Measurements from ENCODE around the gene INTU. TPM values are rescaled to one million over a fixed set of nuclear protein-coding genes. Genes with fewer than 3 reads are reported as not detected.
A peak's percentile ranks its signal among the peaks of the same experiment; 100 is the strongest.
"Not testable (repeated sequence)": the region's sequence is repeated elsewhere in the genome, so short reads cannot be mapped to it uniquely, and the experiment has no call there.

INTU gene
- total RNA-seq (2022) (4.6 and 4.8 TPM in 2 replicates), Bru-seq, nascent RNA (percentile 50 among the genes with signal in this experiment), BruChase-seq, experiment 1, labeled RNA remaining after a 6-hour chase (percentile 47 among the genes with signal in this experiment), BruChase-seq, experiment 2, labeled RNA remaining after a 2-hour chase (percentile 47 among the genes with signal in this experiment)
- long read RNA-seq, partial matches to known transcripts, result 1 of 3 reads
- long read RNA-seq, other reads (novel, unspliced or antisense), result 2 of 3 reads

DNA sequence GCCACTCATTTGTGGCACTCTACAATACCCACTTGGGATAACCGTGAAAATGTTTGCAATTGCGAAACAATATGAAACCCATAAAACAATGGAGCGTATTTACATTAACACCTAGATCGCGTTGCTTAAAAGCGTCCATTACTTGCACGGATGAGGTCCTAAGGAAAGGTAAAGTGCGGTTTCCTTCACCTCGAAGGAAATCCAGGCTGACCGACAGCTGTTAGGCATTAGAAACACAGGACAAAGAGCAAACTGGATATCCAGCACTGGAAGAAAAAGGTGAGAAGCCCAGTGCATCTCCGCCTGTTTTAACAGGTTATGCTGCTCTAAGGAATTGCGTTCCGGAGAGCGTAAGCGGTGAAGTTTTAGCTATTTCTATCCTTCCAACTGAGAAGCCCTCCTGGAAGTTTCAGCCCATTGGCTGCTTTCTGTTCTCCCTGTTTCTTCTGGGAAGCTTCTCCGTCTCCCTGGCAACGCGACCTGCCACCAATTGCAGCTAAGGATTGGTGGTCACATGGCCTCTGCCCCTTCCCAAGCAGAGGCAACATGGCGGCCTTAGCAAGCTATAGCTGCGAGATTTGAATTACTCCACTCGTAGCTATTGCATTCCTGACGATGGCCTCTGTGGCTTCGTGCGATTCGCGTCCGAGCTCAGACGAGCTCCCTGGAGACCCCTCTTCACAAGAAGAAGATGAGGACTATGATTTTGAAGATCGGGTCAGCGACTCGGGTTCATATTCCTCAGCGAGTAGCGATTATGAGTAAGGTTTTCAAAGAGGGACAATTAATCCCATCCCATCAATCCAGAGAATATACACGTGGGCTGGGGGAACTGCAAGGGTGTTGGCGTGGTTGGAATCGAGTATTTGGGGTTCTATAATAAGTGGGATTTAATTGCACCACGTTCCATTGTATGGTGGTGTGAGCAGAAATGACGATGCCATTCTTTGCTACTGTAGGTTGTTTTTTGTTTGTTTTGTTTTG lies at the start of gene INTU:
Gene INTU, plus strand, starts transcription at position 538 of the 984 bp plus-strand sequence. Its CDS starts 78 bp downstream, at position 616.
- DNase-seq, result peak; percentile 86
- H3K27me3 Mint-ChIP-seq (ENCODE audit: unreplicated experiment), result no peaks in the 10 kb centered on the region
- peaks cover 15% of the 10 kb centered on the region for H3K36me3 Mint-ChIP-seq (ENCODE audit: insufficient read depth, unreplicated experiment)
- BruUV-seq (replicated peaks), result no TSS peak
- no peak for TF ChIP-seq CTCF (IDR thresholded peaks at IDR 0.05; ENCODE audit: unreplicated experiment)
- H3K9me3 Mint-ChIP-seq (ENCODE audit: low read depth, unreplicated experiment), result no peaks in the 10 kb centered on the region
- H3K27ac Mint-ChIP-seq (ENCODE audit: unreplicated experiment), result peak within 1 kb of the TSS; percentile 91
- peaks cover 7% of the 10 kb centered on the region for H3K4me1 Mint-ChIP-seq (ENCODE audit: low read depth, unreplicated experiment)
- intact Hi-C loops (cut with micrococcal nuclease; ENCODE audit: unreplicated experiment), result loop anchor here (5.0 kb wide), 1 partner anchor 75 kb away; no protein-coding TSS in a partner anchor
- CTCF ChIA-PET, result interaction anchor here (1.0 to 1.7 kb wide), 3 partner anchors 9 to 100 kb away, joined by 3 to 8 read pairs (median 6); no protein-coding TSS in a partner anchor
- H3K4me3 Mint-ChIP-seq (ENCODE audit: low read depth, unreplicated experiment), result peak within 1 kb of the TSS; percentile 89

GRCh38 chr4:127586496-127586895 lies 46.3 kb upstream of the INTU start:
- H3K27me3 Mint-ChIP-seq (ENCODE audit: unreplicated experiment); H3K4me1 Mint-ChIP-seq (ENCODE audit: low read depth, unreplicated experiment); H3K27ac Mint-ChIP-seq (ENCODE audit: unreplicated experiment); H3K4me3 Mint-ChIP-seq (ENCODE audit: low read depth, unreplicated experiment); DNase-seq; BruUV-seq (replicated peaks); H3K36me3 Mint-ChIP-seq (ENCODE audit: insufficient read depth, unreplicated experiment); H3K9me3 Mint-ChIP-seq (ENCODE audit: low read depth, unreplicated experiment): not testable (repeated sequence)
- CTCF ChIA-PET, result interaction anchor here (0.6 to 1.1 kb wide), 4 partner anchors 8 to 453 kb away, joined by 4 to 6 read pairs (median 5); no protein-coding TSS in a partner anchor
- intact Hi-C loops (cut with micrococcal nuclease; ENCODE audit: unreplicated experiment), result loop anchor here (5.0 to 10.0 kb wide), 2 partner anchors 104 to 182 kb away; no protein-coding TSS in a partner anchor

- H3K4me1 Mint-ChIP-seq (ENCODE audit: low read depth, unreplicated experiment), result no peaks in the 10 kb centered on the region
- no peak overlapping the region for H3K27ac Mint-ChIP-seq (ENCODE audit: unreplicated experiment)
- peak; percentile 50 for TF ChIP-seq CTCF (IDR thresholded peaks at IDR 0.05; ENCODE audit: unreplicated experiment)
- no peak overlapping the region for H3K4me3 Mint-ChIP-seq (ENCODE audit: low read depth, unreplicated experiment)
- BruUV-seq (replicated peaks), result no TSS peak
- intact Hi-C loops (cut with micrococcal nuclease; ENCODE audit: unreplicated experiment), result loop anchor here (5.0 to 10.0 kb wide), 2 partner anchors 105 to 182 kb away; no protein-coding TSS in a partner anchor
- H3K36me3 Mint-ChIP-seq (ENCODE audit: insufficient read depth, unreplicated experiment), result no peaks in the 10 kb centered on the region
- H3K27me3 Mint-ChIP-seq (ENCODE audit: unreplicated experiment), result no peaks in the 10 kb centered on the region
- CTCF ChIA-PET, result interaction anchor here (0.6 to 1.1 kb wide), 4 partner anchors 8 to 453 kb away, joined by 4 to 6 read pairs (median 5); no protein-coding TSS in a partner anchor
- peak; percentile 14 for DNase-seq
- no peaks in the 10 kb centered on the region for H3K9me3 Mint-ChIP-seq (ENCODE audit: low read depth, unreplicated experiment)
These were observed 45.7 kb upstream of the INTU start for GRCh38 chr4:127586922-127587571.

GRCh38 chr4:127589153-127589552 lies 43.6 kb upstream of the INTU start:
- not testable (repeated sequence) for H3K4me1 Mint-ChIP-seq (ENCODE audit: low read depth, unreplicated experiment); H3K27me3 Mint-ChIP-seq (ENCODE audit: unreplicated experiment)

More at GRCh38 chr4:127589153-127589552, 43.6 kb upstream of the INTU start:
- intact Hi-C loops (cut with micrococcal nuclease; ENCODE audit: unreplicated experiment), result loop anchor here (5.0 to 10.0 kb wide), 2 partner anchors 107 to 184 kb away; no protein-coding TSS in a partner anchor
- H3K36me3 Mint-ChIP-seq (ENCODE audit: insufficient read depth, unreplicated experiment); DNase-seq; H3K4me3 Mint-ChIP-seq (ENCODE audit: low read depth, unreplicated experiment); BruUV-seq (replicated peaks); H3K27ac Mint-ChIP-seq (ENCODE audit: unreplicated experiment); H3K9me3 Mint-ChIP-seq (ENCODE audit: low read depth, unreplicated experiment): not testable (repeated sequence)
- CTCF ChIA-PET, result interaction anchor here (0.6 kb wide), 1 partner anchor 1224 kb away, joined by 4 read pairs; no protein-coding TSS in a partner anchor
